HG03175 (cell line): ENCODE results near the gene SLC38A11.
"Not testable (repeated sequence)": the region's sequence is repeated elsewhere in the genome, so short reads cannot be mapped to it uniquely, and the experiment has no call there.

Experiments used
- ATAC-seq: cut with Tn5 transposase; IDR thresholded peaks from one replicate; pipeline ENCODE4 v1.9.1; 2021; ENCODE audit warnings: mild to moderate bottlenecking, moderate library complexity; ENCODE audit not compliant: unreplicated experiment

SLC38A11 gene

DNA sequence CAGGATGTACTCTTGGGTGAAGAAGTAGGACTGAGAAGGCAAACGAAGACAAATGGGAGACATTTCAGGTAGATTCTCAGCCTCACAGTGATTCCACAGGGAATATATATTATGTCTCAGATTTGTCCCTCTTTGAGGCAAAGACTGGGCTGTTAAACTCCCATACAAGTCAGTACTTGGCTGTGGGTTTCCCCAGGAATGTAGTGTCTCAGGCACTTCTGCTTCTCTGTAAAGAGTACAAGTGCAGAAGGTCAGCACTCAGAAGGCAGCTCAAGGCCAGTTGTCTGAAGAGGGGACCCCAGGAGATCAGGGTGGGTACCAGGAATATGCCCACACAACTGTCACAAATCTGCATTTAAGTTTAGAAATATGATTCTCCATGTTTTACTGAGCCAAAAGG is 73.8 kb downstream of the SLC38A11 start:
- no peak for ATAC-seq

- no peak for ATAC-seq
Observed at GRCh38 chr2:164879901-164880535, 75.3 kb downstream of the SLC38A11 start.

- no peak for ATAC-seq
Observed at GRCh38 chr2:164877927-164878326, 77.4 kb downstream of the SLC38A11 start.

- no peak for ATAC-seq
Observed at GRCh38 chr2:164877169-164877568, 78.2 kb downstream of the SLC38A11 start.

DNA sequence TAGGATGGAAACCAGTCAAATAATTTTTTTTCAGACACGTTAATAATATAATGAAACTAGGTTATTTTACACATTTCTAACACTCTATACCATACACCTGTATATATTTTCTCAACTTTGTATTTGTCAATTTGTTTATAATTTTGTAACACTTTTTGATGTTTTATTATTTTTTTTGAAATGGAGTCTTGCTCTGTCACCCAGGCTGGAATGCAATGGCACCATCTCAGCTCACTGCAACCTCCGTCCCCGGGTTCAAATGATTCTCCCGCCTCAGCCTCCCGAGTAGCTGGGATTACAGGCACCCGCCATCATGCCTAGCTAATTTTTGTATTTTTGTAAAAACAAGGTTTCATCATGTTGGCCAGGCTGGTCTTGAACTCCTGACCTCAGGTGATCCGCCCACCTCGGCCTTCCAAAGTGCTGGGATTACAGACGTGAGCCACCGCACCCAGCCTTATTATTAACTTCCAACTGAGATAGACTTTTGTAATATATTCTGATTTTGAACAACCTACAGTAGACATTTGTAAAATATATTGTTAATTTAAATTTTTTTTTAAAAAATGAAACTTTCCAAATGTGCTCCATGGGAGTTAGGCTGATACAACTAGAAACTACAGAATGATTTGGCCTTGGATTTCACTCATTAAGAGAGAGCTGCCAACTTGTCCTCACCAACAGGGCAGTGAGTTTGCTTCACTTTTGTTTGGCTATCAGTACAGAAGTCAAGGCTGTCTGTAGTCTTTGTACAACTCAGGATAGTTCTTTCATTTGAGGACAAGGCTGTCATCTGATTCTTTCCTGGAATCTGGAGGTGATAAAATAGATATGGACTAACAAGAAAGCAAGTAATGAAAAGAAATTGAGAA is 79.8 kb downstream of the SLC38A11 start:
- no peak for ATAC-seq

- ATAC-seq, result no peak
Observed at GRCh38 chr2:164873210-164873908, 82.0 kb downstream of the SLC38A11 start.

DNA sequence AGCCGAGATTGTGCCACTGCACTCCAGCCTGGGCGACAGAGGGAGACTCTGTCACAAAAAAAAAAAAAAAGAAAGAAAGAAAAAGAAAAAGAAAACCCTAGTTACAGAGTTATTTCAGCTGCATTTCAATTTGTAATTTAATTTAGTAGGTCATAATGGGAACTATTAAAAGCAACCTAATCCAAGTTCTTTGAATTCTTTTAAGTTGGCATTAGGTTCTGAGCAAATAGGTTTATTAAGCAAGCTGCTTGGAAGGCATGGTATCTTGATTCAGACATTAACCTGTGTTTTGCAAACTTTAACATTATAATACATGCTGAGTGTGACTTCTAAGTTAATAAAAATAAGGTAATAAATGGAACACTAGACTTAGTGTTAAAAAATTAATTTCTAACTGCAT is 83.9 kb downstream of the SLC38A11 start:
- no peak for ATAC-seq

DNA sequence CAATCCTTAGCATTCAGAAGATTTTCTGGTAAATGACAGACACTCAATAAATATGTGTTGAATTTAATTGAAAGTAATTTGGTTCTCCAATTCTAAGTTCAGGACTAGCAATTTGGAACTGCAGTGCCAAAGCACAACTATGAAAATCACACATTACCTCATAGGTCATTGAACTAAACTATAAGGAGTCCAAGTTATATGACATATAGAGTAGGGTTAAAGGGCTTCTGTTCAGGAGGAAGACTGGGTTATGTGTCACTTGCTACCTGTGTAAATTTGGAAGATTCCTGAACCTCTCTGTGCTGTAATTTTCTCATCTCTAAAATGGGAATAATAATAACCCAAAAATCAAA is 85.9 kb downstream of the SLC38A11 start:
- ATAC-seq, result no peak

DNA sequence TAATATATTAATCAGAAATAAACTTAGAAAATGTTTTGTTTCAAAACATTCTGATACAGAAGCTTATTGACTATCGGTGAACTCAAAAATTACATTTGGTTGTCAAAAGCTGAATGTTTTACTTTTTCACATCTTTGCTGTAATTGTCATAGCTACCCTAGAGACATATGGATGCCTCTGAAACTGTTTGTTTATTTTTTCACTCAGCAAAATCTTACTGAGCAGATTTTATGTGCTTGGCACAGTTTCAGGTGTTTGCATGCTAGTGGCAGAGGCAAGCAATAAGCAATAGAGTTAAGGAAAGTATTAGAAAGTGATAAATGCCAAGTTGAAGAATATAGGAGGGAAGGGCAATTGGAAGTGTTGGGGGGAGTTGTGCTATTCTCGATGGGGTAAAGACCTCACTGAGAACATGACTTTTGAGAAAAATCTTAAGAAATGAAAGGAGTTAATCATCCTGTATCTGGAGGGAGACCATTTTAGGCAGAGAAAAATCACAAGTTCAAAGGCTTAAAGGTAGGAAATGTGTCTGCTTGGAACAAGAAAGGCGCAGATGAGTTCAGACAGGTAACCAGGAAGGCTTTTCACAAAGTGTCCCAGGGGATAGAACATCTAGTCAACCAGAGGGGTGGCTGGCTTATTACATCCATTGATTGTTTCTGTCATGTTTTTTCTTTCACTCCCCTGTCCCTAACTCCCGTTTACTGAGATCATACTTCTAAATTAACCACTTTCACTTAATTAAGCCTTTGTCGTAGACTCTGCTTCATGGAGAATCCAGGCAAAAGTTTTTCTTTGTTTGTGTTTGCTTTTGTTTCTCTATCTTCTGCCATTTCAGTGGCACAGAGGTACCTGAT is 86.5 kb downstream of the SLC38A11 start:
- no peak for ATAC-seq

- no peak for ATAC-seq
Observed at GRCh38 chr2:164867779-164868397, 87.4 kb downstream of the SLC38A11 start.

DNA sequence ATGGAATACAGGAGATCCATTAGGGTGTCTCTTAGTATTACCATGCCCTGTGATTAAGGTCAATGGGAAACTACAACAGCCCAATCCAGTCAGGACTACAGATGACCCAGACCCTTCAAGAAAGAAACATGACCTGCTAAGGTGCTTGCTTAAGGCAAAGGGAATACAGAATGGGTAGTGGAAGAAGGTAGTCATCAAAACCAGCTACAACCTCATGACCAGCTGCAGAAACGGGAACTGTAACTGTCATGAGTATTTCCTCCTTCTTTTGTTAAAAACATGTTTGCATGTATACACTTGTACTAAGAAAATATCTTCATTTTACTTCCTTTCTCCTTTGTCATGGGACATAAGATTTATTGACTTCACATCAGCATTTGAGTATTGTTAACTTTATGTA is 88.9 kb downstream of the SLC38A11 start:
- ATAC-seq, result not testable (repeated sequence)

DNA sequence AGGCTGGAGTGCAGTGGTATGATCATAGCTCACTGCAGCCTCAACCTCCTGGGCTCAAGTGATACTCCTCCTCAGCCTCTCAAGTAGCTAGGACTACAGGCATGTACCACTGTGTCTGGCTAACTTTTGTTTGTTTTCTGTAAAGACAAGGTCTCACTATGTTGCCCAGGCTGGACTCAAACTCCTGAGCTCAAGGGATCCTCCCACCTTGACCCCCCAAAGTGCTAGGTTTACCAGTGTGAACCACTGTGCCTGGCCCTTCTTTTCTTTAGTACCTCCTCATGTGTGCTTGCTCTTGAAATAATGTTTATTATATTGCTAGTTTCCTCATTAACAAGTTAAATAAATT is 94.7 kb downstream of the SLC38A11 start:
- no peak for ATAC-seq

GRCh38 chr2:164859906-164860693 is 95.2 kb downstream of the SLC38A11 start:
- ATAC-seq, result not testable (repeated sequence)

DNA sequence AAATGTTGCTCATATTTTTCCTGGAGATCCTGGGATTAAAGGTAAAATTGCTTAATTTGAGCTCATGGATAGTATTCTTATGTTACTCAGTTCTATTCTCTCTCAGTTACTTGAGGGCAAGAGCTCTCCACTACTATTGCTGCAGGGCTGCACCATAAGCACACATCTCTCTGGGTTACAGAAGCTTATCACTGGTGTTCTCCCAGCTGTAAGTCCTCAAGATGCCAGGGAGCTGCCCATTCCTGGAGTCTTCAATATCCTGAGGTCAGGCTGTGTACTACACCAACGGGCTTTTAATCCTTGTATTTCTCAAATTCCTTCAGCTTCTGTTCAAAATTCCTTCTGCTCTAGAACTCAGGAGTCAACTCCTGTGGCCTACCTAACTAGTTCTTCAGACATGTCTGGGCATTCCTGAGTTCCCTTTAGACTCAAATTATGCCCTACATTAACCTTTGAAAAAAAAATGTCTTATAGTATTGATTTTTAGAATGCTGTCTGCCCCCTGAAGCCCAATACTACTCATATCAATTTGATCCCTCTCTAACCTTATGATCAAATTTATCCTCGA is 96.0 kb downstream of the SLC38A11 start:
- ATAC-seq, result no peak

GRCh38 chr2:164852086-164852485 is 103.2 kb downstream of the SLC38A11 start:
- no peak for ATAC-seq

DNA sequence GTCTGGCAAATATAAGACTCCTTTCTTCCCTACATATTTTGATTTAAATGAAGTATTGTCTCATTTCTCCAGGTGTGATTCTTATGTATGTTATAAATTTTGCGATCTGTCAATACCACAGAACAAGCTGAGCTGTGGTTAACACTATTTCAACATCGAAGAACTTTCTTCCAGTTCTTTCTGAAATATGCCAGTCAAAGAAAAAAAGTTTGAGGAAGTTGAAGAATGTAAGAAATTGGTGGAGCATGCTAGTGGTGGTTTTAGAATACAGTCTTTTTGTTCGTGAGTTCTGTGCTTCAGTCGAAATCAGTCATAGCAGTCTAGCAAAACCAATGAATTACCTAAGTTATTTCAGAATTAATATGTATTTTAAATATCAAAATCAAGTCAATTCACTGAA is 105.1 kb downstream of the SLC38A11 start:
- no peak for ATAC-seq

DNA sequence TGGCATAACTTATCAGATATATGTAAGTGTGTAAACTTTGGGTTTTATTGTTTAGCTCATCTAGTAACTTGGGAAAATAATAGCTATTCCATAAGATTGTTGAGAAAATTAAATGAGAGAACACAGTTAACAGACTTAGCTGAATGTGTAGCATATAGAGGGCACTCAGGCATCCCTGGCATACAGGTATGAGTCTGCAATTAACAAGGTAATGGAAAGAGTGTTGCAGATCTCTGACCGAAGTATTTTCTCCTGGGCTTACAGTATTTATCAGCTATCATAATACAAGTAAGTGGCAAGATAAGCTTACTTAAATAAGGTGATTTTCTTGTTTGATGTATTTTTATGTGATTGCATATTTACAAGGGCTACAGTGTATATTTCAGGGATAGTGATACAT is 105.8 kb downstream of the SLC38A11 start:
- no peak for ATAC-seq

DNA sequence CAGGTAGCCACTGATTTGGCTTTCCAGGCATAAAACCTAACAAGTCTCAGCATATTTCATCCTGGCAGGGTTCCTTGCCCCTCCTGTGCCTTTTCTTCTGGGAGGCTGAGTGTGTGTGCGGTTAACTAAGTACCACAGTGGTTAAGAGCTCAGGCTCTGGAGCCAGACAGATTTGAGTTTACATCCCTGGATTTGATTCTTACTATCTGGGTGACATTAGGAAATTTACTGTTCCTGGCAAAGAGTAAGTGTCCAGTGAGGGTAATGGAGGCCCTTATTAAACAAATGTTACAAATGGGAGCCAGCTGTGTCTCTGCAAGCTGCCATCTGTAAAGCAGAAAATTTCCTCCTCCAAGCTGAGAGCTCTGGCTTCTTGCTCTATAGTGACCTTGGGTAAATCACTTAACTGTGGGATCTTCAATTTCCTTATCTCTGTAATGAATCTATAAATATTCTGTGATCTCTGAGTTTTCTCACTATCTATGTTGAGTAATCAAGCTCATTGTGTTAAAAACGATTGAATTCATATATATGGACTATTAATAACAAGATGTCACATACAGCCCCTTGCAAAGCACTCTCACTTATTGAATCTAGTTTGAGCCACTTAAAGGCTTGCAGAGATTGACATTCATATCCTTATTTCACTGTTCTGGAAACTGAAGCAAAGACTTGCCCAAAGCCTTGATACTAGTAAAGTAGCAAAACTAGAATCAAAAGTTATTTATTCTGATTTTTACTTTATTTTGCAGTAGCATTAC is 107.2 kb downstream of the SLC38A11 start:
- no peak for ATAC-seq

DNA sequence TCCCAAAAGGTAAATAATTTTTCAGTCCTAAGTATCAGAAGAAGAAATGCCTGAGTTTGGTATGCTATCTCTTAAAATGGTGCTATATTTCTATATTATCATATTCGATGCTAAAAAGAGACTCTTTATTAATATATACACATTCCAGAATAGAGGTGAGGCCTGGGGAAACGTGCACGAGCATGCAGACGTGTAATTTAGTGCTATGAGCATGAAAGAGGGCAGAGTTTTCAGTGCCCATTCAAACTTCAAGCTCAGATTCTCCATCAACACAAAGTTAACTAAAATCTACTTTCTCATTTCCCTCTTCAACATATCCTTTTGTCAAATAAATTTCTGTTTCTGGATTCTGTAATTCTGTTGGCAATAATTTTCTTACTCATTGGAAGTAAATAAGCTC is 108.0 kb downstream of the SLC38A11 start:
- ATAC-seq, result no peak
